Fibroblast of lung (primary cell): ENCODE data around the gene TSPAN5. TPM values are rescaled to one million over a fixed set of nuclear protein-coding genes. Genes with fewer than 3 reads are reported as not detected.
A peak's percentile ranks its signal among the peaks of the same experiment; 100 is the strongest.

Experiments
- DNase-seq, 2 donors: peaks; one replicate each; pipeline versions ENCODE4 v3.0.0 to v3.0.0-alpha.2; 2010; ENCODE audit warnings: low read depth in 2 of 2
- H2AFZ ChIP-seq: 2 replicates; pipeline ENCODE4 v1.5.1; 2012; ENCODE audit warnings: low read length, control low read depth, inconsistent platforms
- H3K27ac ChIP-seq: 2 replicates; pipeline ENCODE4 v1.5.1; 2011; ENCODE audit warnings: low read length, control low read depth; ENCODE audit not compliant: insufficient read depth
- H3K27me3 ChIP-seq: 2 replicates; pipeline ENCODE4 v1.5.1; 2011; ENCODE audit warnings: mild to moderate bottlenecking, low read length; ENCODE audit not compliant: control insufficient read depth, insufficient read depth
- H3K36me3 ChIP-seq: 2 replicates; pipeline ENCODE4 v1.5.1; 2011; ENCODE audit warnings: low read length; ENCODE audit not compliant: control insufficient read depth, insufficient read depth
- H3K4me1 ChIP-seq: 2 replicates; pipeline ENCODE4 v1.5.1; 2011; ENCODE audit warnings: low read length; ENCODE audit not compliant: control insufficient read depth, insufficient read depth; ENCODE audit errors: extremely low read depth
- H3K4me2 ChIP-seq: 2 replicates; pipeline ENCODE4 v1.5.1; 2011; ENCODE audit warnings: low read length, control low read depth; ENCODE audit not compliant: insufficient read depth; ENCODE audit errors: extremely low read depth
- H3K4me3 ChIP-seq, 4 experiments: fragments of 200-600 bp in 1 of 4; sonication (generic) in 1 of 4; replicated peaks in 1 of 4; 2 replicates each; pipeline ENCODE4 v1.5.1; 2011 to 2016; ENCODE audit warnings: low read length in 4 of 4, low read depth in 3 of 4, mild to moderate bottlenecking in 3 of 4, control low read depth in 2 of 4, inconsistent platforms in 1 of 4, mixed read lengths in 1 of 4; ENCODE audit not compliant: insufficient read depth in 1 of 4; ENCODE audit errors: control extremely low read depth in 1 of 4
- H3K79me2 ChIP-seq: 2 replicates; pipeline ENCODE4 v1.5.1; 2012; ENCODE audit warnings: mild to moderate bottlenecking, low read length, inconsistent platforms; ENCODE audit not compliant: control insufficient read depth, insufficient read depth
- H3K9ac ChIP-seq: 2 replicates; pipeline ENCODE4 v1.5.1; 2011; ENCODE audit warnings: mild to moderate bottlenecking, low read length, control low read depth; ENCODE audit not compliant: insufficient read depth
- H3K9me3 ChIP-seq: 2 replicates; pipeline ENCODE4 v1.5.1; 2012; ENCODE audit warnings: low read depth, low read length; ENCODE audit not compliant: control insufficient read depth, insufficient read depth
- H4K20me1 ChIP-seq: 2 replicates; pipeline ENCODE4 v1.5.1; 2011; ENCODE audit warnings: low read length; ENCODE audit not compliant: control insufficient read depth, insufficient read depth; ENCODE audit errors: extremely low read depth
- CTCF ChIP-seq, 2 donors: IDR thresholded peaks in 1 of 2; conservative IDR thresholded peaks in 1 of 2; 1 replicate in 1 of 2; 2 replicates in 1 of 2; pipeline ENCODE4 v1.5.1; 2011 to 2012; ENCODE audit warnings: low read length in 2 of 2, control low read depth in 1 of 2, inconsistent platforms in 1 of 2, low read depth in 1 of 2, mild to moderate bottlenecking in 1 of 2
- EZH2 ChIP-seq: IDR thresholded peaks from 2 replicates; pipeline ENCODE4 v1.5.1; 2012; ENCODE audit warnings: low read length, control low read depth, mild to moderate bottlenecking; ENCODE audit errors: missing control alignments
- polyA plus RNA-seq, 2 donors: library from polyadenylated mRNA; depleted of rRNA in 1 of 2; stranded (reverse) in 1 of 2; unstranded in 1 of 2; fragments of >200 nt; gene quantifications; 2 replicates each; pipeline ENCODE4 v1.2.1, GENCODE V29; 2011 to 2012; ENCODE audit warnings: missing spikeins in 1 of 2
- total RNA-seq: library from RNA; depleted of rRNA; stranded (reverse); fragments of >200 nt; gene quantifications from 2 replicates; pipeline ENCODE4 v1.2.1, GENCODE V29; 2014

TSPAN5 gene
- total and polyA plus RNA-seq, 2 donors (not counting 1 experiment from before 2014, with no cell fraction given), result 109 to 129 TPM

GRCh38 chr4:98448908-98449307 is 209.5 kb downstream of the TSPAN5 start:
- Histone ChIP-seq H3K36me3 (no peaks in the 10 kb centered on the region), H3K27ac (no peak overlapping the region), H3K9ac (no peak overlapping the region), H3K4me3 (no peak overlapping the region), H3K9me3 (no peaks in the 10 kb centered on the region), H4K20me1 (no peaks in the 10 kb centered on the region), H2AFZ (no peak overlapping the region), H3K79me2 (no peaks in the 10 kb centered on the region), H3K27me3 (no peaks in the 10 kb centered on the region), H3K4me1 (no peaks in the 10 kb centered on the region), H3K4me2 (no peak overlapping the region)
- no peak for TF ChIP-seq CTCF (conservative IDR thresholded peaks at IDR 0.05 in 1 of 2, IDR thresholded peaks at IDR 0.05 in 1 of 2; ENCODE audit: low read depth in 1 of 2, low read length in 2 of 2)
- no peak for DNase-seq

DNA sequence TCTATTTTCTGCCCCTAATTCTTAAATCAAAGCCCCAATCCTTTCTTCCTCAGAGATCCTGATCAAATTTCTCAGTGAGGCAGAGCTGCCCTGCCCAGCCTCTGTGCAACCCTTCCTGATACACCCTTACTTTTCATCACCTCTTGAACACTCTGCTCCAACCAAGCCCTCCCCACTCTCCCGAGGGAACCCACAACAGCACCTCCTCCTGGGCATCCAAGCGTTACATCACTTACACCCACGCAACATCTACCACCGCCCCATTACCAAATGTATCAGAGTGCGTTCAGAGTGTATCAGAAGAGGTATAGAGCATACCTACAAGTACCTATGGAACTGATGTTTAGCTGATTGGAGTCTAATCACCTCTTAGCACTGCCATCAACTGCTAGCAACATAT is 210.8 kb downstream of the TSPAN5 start:
- TF ChIP-seq EZH2, result no peak
- TF ChIP-seq CTCF (conservative IDR thresholded peaks at IDR 0.05 in 1 of 2, IDR thresholded peaks at IDR 0.05 in 1 of 2; ENCODE audit: low read depth in 1 of 2, low read length in 2 of 2), result no peak
- H3K9ac ChIP-seq, result no peak overlapping the region
- no peaks in the 10 kb centered on the region for H3K36me3 ChIP-seq

GRCh38 chr4:98446499-98447375 is 211.7 kb downstream of the TSPAN5 start:
- peak; percentile 60 to 96 for DNase-seq
- Histone ChIP-seq H4K20me1 (no peaks in the 10 kb centered on the region), H2AFZ (no peak overlapping the region), H3K79me2 (no peaks in the 10 kb centered on the region), H3K4me2 (no peak overlapping the region), H3K9ac (no peak overlapping the region), H3K4me3 (no peak overlapping the region), H3K27ac (no peak overlapping the region), H3K27me3 (no peaks in the 10 kb centered on the region), H3K9me3 (no peaks in the 10 kb centered on the region), H3K36me3 (peaks cover 4% of the 10 kb centered on the region), H3K4me1 (no peaks in the 10 kb centered on the region)
- TF ChIP-seq EZH2 (no peak), CTCF (conservative IDR thresholded peaks at IDR 0.05 in 1 of 2, IDR thresholded peaks at IDR 0.05 in 1 of 2; ENCODE audit: low read depth in 1 of 2, low read length in 2 of 2) (no peak)

More for the DNA sequence above, 210.8 kb downstream of the TSPAN5 start:
- DNase-seq, result no peak
- H3K27me3 ChIP-seq, result no peaks in the 10 kb centered on the region
- no peak overlapping the region for H2AFZ ChIP-seq
- no peaks in the 10 kb centered on the region for H3K4me1 ChIP-seq
- H3K79me2 ChIP-seq, result no peaks in the 10 kb centered on the region
- H3K27ac ChIP-seq, result no peak overlapping the region
- no peak overlapping the region for H3K4me2 ChIP-seq
- H4K20me1 ChIP-seq, result no peaks in the 10 kb centered on the region
- H3K9me3 ChIP-seq, result no peaks in the 10 kb centered on the region
- no peak overlapping the region for H3K4me3 ChIP-seq
